SU-DHL-6 (cell line): Measurements from ENCODE around the gene VWF.

ENCODE experiments used
- EZH2phosphoT487 ChIP-seq: fragments of 200-600 bp; sonication (generic), shearing (Covaris generic); conservative IDR thresholded peaks from 2 replicates; pipeline ENCODE4 v1.6.1; 2018; ENCODE audit warnings: mild to moderate bottlenecking, antibody characterized with exemption, low read length, moderate library complexity, mixed read lengths
- TF ChIP-seq, protein P1 (sequence below): fragments of 200-600 bp; sonication (generic); IDR thresholded peaks from one replicate; pipeline ENCODE4 v1.5.1; 2017; ENCODE audit warnings: antibody characterized with exemption, mild to moderate bottlenecking, low read length, moderate library complexity; ENCODE audit not compliant: insufficient read depth, poor library complexity, severe bottlenecking

DNA sequence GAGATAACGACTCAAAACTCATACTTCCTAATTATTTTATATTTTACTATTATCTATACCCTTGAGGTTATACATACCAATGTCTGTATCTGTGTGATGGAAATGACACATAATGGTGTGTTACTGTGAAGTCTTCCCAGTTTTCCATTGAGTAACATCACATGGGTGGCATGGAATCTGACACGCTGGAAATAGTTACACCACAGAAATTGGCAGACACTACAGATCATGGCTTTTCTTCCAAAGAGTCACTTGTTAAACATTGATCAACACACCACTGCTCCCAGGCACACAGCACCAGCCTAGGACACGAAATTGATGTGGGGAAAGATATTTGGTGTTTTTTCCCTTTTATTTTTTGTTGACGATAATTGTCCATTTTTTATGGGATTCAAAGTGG is 33.0 kb upstream of the VWF start:
- TF ChIP-seq, protein P1, sequence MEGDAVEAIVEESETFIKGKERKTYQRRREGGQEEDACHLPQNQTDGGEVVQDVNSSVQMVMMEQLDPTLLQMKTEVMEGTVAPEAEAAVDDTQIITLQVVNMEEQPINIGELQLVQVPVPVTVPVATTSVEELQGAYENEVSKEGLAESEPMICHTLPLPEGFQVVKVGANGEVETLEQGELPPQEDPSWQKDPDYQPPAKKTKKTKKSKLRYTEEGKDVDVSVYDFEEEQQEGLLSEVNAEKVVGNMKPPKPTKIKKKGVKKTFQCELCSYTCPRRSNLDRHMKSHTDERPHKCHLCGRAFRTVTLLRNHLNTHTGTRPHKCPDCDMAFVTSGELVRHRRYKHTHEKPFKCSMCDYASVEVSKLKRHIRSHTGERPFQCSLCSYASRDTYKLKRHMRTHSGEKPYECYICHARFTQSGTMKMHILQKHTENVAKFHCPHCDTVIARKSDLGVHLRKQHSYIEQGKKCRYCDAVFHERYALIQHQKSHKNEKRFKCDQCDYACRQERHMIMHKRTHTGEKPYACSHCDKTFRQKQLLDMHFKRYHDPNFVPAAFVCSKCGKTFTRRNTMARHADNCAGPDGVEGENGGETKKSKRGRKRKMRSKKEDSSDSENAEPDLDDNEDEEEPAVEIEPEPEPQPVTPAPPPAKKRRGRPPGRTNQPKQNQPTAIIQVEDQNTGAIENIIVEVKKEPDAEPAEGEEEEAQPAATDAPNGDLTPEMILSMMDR = no peak
- TF ChIP-seq EZH2phosphoT487 = no peak
